Panc1 (cell line): Measurements from ENCODE around the gene PSMA2. TPM values are rescaled to one million over a fixed set of nuclear protein-coding genes. Genes with fewer than 3 reads are reported as not detected.
"Not testable (repeated sequence)": the region's sequence is repeated elsewhere in the genome, so short reads cannot be mapped to it uniquely, and the experiment has no call there.

Experiments
- ATAC-seq: fragments of 200-7000 bp; cut with Tn5 transposase; 2 replicates; pipeline ENCODE4 v1.9.1; 2020; ENCODE audit warnings: mild to moderate bottlenecking, moderate library complexity
- BruUV-seq: library from RNA; stranded (reverse); fragments of 400-500 nt; replicated peaks from 2 replicates; lab custom pipeline; 2021; lab: Mats Ljungman, UMichigan
- CTCF ChIA-PET: fragments of 300-600 bp; sonication (Branson Sonifier 250); formaldehyde crosslinking; loops from one replicate; lab custom pipeline; 2022; ENCODE audit warnings: antibody characterized with exemption; lab: Charles Lee
- POLR2A ChIA-PET: fragments of 300-600 bp; sonication (Branson Sonifier 250); formaldehyde crosslinking; loops from one replicate; lab custom pipeline; 2022; ENCODE audit warnings: antibody characterized with exemption; lab: Charles Lee
- DNase-seq: peaks from one replicate; pipeline ENCODE4 v3.0.0-alpha.2; 2010; ENCODE audit warnings: low read depth, low spot score
- H3K27ac ChIP-seq: 2 replicates; pipeline ENCODE4 v1.5.1; 2011; ENCODE audit warnings: mild to moderate bottlenecking, low read length, inconsistent platforms
- H3K27me3 ChIP-seq: fragments of 200-500 bp; sonication (Bioruptor generic); 2 replicates; pipeline ENCODE4 v1.6.0; 2014; ENCODE audit warnings: low read length, inconsistent platforms; ENCODE audit not compliant: control insufficient read depth, insufficient read depth
- H3K36me3 ChIP-seq: fragments of 200-500 bp; sonication (Bioruptor generic); 2 replicates; pipeline ENCODE4 v1.5.1; 2014; ENCODE audit warnings: inconsistent platforms, mild to moderate bottlenecking, low read length, moderate library complexity; ENCODE audit not compliant: control insufficient read depth, insufficient read depth
- H3K4me1 ChIP-seq: 2 replicates; pipeline ENCODE4 v1.5.1; 2011; ENCODE audit warnings: inconsistent platforms, mild to moderate bottlenecking, low read length, moderate library complexity; ENCODE audit not compliant: control insufficient read depth, insufficient read depth
- H3K4me3 ChIP-seq, 2 experiments: 2 replicates each; pipeline ENCODE4 v1.5.1; 2011 to 2012; ENCODE audit warnings: low read depth in 2 of 2, low read length in 2 of 2, mild to moderate bottlenecking in 2 of 2, inconsistent platforms in 1 of 2, moderate library complexity in 1 of 2
- H3K9me3 ChIP-seq: fragments of 200-500 bp; sonication (Bioruptor generic); 2 replicates; pipeline ENCODE4 v1.5.1; 2014; ENCODE audit warnings: low read depth, mild to moderate bottlenecking, inconsistent platforms, low read length, moderate library complexity; ENCODE audit not compliant: control insufficient read depth, insufficient read depth
- CTCF ChIP-seq: fragments of 450-650 bp; IDR thresholded peaks from 2 replicates; pipeline ENCODE4 v1.5.1; 2017; ENCODE audit warnings: mild to moderate bottlenecking
- POLR2AphosphoS5 ChIP-seq: IDR thresholded peaks from 2 replicates; pipeline ENCODE4 v1.6.1; 2012; ENCODE audit warnings: mild to moderate bottlenecking, low read depth, low read length, moderate library complexity
- REST ChIP-seq, 2 experiments: IDR thresholded peaks; 2 replicates each; pipeline ENCODE4 v1.6.1; 2011 to 2012; ENCODE audit warnings: low read depth in 2 of 2, control low read depth in 1 of 2, low read length in 1 of 2, mild to moderate bottlenecking in 1 of 2, moderate library complexity in 1 of 2; ENCODE audit not compliant: insufficient read depth in 1 of 2
- SIN3A ChIP-seq: IDR thresholded peaks from 2 replicates; pipeline ENCODE4 v1.6.1; 2012; ENCODE audit warnings: low read depth, mild to moderate bottlenecking, low read length, moderate library complexity, borderline replicate concordance; ENCODE audit not compliant: insufficient read depth
- TCF7L2 ChIP-seq: IDR thresholded peaks from 2 replicates; pipeline ENCODE4 v1.6.1; 2011; ENCODE audit warnings: mild to moderate bottlenecking, low read depth, low read length, inconsistent platforms
- in situ Hi-C: cut with HindIII; loops from 2 replicates; pipeline ENCODE4 v1.10.0; 2016; ENCODE audit warnings: low sequenced_read_pairs, low pct_unique_long_range_greater_than_20kb
- intact Hi-C: fragments of 100-400 bp; cut with micrococcal nuclease; formaldehyde crosslinking; loops from one replicate; pipeline ENCODE4 v1.10.0; 2022; ENCODE audit not compliant: unreplicated experiment
- total RNA-seq: library from RNA; stranded (reverse); gene quantifications from one replicate; pipeline ENCODE4 v1.2.1, GENCODE V29; 2021; ENCODE audit not compliant: unreplicated experiment

PSMA2 gene
- total RNA-seq, 1 experiment from 2014 or later: 180 TPM

DNA sequence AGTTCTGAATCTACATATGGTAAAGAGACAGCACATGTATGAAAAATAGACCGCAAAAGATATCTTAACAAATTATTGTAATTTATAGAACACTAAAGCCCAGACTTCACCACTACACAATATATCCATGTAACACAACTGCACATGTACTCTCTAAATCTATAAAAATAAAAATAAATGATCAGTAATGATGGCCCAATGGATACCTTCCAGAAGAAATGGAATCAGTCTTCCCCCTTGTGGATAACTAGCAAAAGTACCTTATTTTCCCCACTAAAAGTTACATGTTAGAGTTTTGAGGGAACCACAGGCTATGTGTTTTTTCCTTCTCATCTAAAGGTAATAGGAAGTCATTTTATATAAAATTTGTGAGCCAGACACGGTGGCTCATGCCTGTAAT is 45.8 kb downstream of the PSMA2 start:
- no peaks in the 10 kb centered on the region for H3K9me3 ChIP-seq
- intact Hi-C loops: no loop called here
- no peak for ATAC-seq
- BruUV-seq: no TSS peak
- H3K27ac ChIP-seq: no peak overlapping the region
- H3K4me3 ChIP-seq: no peak overlapping the region
- TF ChIP-seq CTCF: peak; percentile 64
- no peak for TF ChIP-seq REST (IDR thresholded peaks at IDR 0.05; ENCODE audit: insufficient read depth in 1 of 2, low read depth in 2 of 2, low read length in 1 of 2)
- peaks cover 8% of the 10 kb centered on the region; the same call in 1 of the 2 replicates for H3K4me1 ChIP-seq
- ChIA-PET CTCF (no interaction called here), POLR2A (no interaction called here)
- H3K36me3 ChIP-seq: no peaks in the 10 kb centered on the region
- no peak for DNase-seq
- no peaks in the 10 kb centered on the region for H3K27me3 ChIP-seq
- in situ Hi-C loops: no loop called here

DNA sequence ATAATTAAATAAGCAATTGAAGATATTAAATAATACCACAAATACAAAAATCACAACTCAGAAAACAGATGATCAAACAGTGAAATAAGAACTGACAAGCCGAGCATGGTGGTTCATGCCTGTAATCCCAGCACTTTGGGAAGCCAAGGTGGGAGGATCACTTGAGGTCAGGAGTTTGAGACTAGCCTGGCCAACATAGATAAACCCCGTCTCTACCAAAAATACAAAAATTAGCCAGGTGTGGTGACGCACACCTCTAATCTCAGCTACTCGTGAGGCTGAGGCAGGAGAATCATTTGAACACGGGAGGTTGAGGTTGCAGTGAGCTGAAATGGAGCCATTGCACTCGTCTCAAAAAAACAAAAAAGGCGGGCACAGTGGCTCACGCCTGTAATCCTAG is 46.8 kb downstream of the PSMA2 start:
- not testable (repeated sequence) for BruUV-seq

GRCh38 chr7:42883950-42884349 is 48.0 kb downstream of the PSMA2 start:
- Histone ChIP-seq H3K27ac (no peak overlapping the region), H3K9me3 (no peaks in the 10 kb centered on the region), H3K4me1 (peaks cover 4% of the 10 kb centered on the region; the same call in 1 of the 2 replicates), H3K4me3 (no peak overlapping the region), H3K36me3 (no peaks in the 10 kb centered on the region), H3K27me3 (no peaks in the 10 kb centered on the region; the same call in 1 of the 2 replicates)
- CTCF ChIA-PET: no interaction called here
- in situ Hi-C loops (no loop called here), intact Hi-C loops (no loop called here)
- POLR2A ChIA-PET: no interaction called here
- no TSS peak for BruUV-seq
- no peak for ATAC-seq
- DNase-seq: no peak
- TF ChIP-seq CTCF: no peak
- no peak for TF ChIP-seq POLR2AphosphoS5
- no peak for TF ChIP-seq SIN3A
- TF ChIP-seq TCF7L2: no peak
- TF ChIP-seq REST (IDR thresholded peaks at IDR 0.05; ENCODE audit: insufficient read depth in 1 of 2, low read depth in 2 of 2, low read length in 1 of 2): no peak

More for the DNA sequence above, 46.8 kb downstream of the PSMA2 start:
- H3K27ac ChIP-seq, POLR2A ChIA-PET, in situ Hi-C loops, H3K27me3 ChIP-seq, H3K4me3 ChIP-seq, ATAC-seq, intact Hi-C loops, DNase-seq, H3K9me3 ChIP-seq, H3K4me1 ChIP-seq, H3K36me3 ChIP-seq: not testable (repeated sequence)
- CTCF ChIA-PET: interaction anchor here (1.0 kb wide), 1 partner anchor 8 kb away, joined by 4 read pairs; no protein-coding TSS in a partner anchor
